ENCODE measurements around the gene SNX10. TPM values are rescaled to one million over a fixed set of nuclear protein-coding genes. Genes with fewer than 3 reads are reported as not detected.

The SNX10 gene
- total RNA-seq, 4 donors from 2014 or later: 0.87 to 5.2 (median 2.0) TPM

GRCh38 chr7:26329520-26330255 is 38.0 kb downstream of the SNX10 start:
- Histone ChIP-seq H3K4me3 (no peak overlapping the region), H3K9me3 (no peaks in the 10 kb centered on the region), H3K27ac (no peak overlapping the region), H3K36me3 (no peaks in the 10 kb centered on the region), H3K27me3 (no peaks in the 10 kb centered on the region), H3K4me1 (no peaks in the 10 kb centered on the region)
- DNase-seq (ENCODE audit: low spot score in 2 of 2): no peak
- 87% methylated on average over 12 of the region's 13 CpGs for WGBS
- TF ChIP-seq POLR2AphosphoS5 (IDR thresholded peaks at IDR 0.05) (no peak), EP300 (IDR thresholded peaks at IDR 0.05) (no peak), POLR2A (IDR thresholded peaks at IDR 0.05) (no peak)
- TF ChIP-seq, protein P1, sequence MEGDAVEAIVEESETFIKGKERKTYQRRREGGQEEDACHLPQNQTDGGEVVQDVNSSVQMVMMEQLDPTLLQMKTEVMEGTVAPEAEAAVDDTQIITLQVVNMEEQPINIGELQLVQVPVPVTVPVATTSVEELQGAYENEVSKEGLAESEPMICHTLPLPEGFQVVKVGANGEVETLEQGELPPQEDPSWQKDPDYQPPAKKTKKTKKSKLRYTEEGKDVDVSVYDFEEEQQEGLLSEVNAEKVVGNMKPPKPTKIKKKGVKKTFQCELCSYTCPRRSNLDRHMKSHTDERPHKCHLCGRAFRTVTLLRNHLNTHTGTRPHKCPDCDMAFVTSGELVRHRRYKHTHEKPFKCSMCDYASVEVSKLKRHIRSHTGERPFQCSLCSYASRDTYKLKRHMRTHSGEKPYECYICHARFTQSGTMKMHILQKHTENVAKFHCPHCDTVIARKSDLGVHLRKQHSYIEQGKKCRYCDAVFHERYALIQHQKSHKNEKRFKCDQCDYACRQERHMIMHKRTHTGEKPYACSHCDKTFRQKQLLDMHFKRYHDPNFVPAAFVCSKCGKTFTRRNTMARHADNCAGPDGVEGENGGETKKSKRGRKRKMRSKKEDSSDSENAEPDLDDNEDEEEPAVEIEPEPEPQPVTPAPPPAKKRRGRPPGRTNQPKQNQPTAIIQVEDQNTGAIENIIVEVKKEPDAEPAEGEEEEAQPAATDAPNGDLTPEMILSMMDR (IDR thresholded peaks at IDR 0.05): no peak

DNA sequence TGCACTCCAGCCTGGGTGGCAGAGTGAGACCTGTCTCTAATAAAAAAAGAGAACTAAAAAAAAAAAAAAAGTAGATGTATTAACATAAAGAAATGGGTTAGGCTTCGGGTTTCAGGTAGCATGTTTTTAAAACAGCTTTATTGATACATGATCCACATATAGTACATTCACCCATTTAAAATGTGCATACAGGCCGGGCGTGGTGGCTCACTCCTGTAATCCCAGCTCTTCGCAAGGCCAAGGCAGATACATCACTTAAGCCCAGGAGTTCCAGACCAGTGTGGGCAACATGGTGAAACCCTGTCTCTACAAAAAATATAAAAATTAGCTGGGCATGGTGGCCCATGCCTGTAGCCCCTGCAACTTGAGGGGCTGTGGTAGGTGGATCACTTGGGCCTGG is 39.5 kb downstream of the SNX10 start:
- no peaks in the 10 kb centered on the region for H3K36me3 ChIP-seq
- H3K4me1 ChIP-seq: no peaks in the 10 kb centered on the region
- no peak for DNase-seq (ENCODE audit: low spot score in 2 of 2)
- WGBS: 80% methylated on average over 4 of the region's 4 CpGs
- H3K27me3 ChIP-seq: no peaks in the 10 kb centered on the region
- H3K9me3 ChIP-seq: no peaks in the 10 kb centered on the region
- no peak overlapping the region for H3K4me3 ChIP-seq
- TF ChIP-seq, protein P1 (IDR thresholded peaks at IDR 0.05): no peak
- TF ChIP-seq POLR2A (IDR thresholded peaks at IDR 0.05) (no peak), EP300 (IDR thresholded peaks at IDR 0.05) (no peak), POLR2AphosphoS5 (IDR thresholded peaks at IDR 0.05) (no peak)
- no peak overlapping the region for H3K27ac ChIP-seq

DNA sequence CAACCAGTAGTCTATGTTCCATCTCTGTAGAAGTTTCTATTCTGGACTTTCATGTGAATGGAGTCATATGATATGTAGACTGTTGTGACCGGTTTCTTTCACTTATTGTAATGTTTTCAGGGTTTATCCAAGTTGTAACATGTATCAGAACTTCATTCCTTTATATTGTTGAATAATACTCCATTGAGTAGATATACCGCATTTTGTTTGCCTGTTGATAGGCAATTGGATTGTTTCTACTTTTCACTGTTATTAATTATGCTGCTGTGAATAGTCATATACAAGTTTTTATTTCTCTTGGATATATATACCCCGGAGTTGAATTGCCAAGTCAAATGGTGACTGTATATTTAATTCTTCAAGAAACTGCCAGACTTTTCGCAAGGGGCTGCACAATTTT is 40.1 kb downstream of the SNX10 start:
- no peaks in the 10 kb centered on the region for H3K36me3 ChIP-seq
- H3K9me3 ChIP-seq: no peaks in the 10 kb centered on the region
- H3K4me1 ChIP-seq: no peaks in the 10 kb centered on the region
- DNase-seq (ENCODE audit: low spot score in 2 of 2): no peak
- 85% methylated on average over 4 of the region's 4 CpGs for WGBS
- TF ChIP-seq, protein P1 (IDR thresholded peaks at IDR 0.05): no peak
- TF ChIP-seq POLR2A (IDR thresholded peaks at IDR 0.05): no peak
- TF ChIP-seq EP300 (IDR thresholded peaks at IDR 0.05): no peak
- TF ChIP-seq POLR2AphosphoS5 (IDR thresholded peaks at IDR 0.05): no peak
- H3K27ac ChIP-seq: no peak overlapping the region
- no peaks in the 10 kb centered on the region for H3K27me3 ChIP-seq
- no peak overlapping the region for H3K4me3 ChIP-seq

GRCh38 chr7:26332698-26333097 is 41.0 kb downstream of the SNX10 start:
- TF ChIP-seq, protein P1 (IDR thresholded peaks at IDR 0.05): no peak
- TF ChIP-seq EP300 (IDR thresholded peaks at IDR 0.05) (no peak), POLR2AphosphoS5 (IDR thresholded peaks at IDR 0.05) (no peak), POLR2A (IDR thresholded peaks at IDR 0.05) (no peak)
- no peaks in the 10 kb centered on the region for H3K4me1 ChIP-seq
- no peak overlapping the region for H3K27ac ChIP-seq
- 82% methylated on average over 2 of the region's 2 CpGs for WGBS
- no peak overlapping the region for H3K4me3 ChIP-seq
- DNase-seq (ENCODE audit: low spot score in 2 of 2): no peak
- no peaks in the 10 kb centered on the region for H3K36me3 ChIP-seq
- H3K9me3 ChIP-seq: no peaks in the 10 kb centered on the region
- no peaks in the 10 kb centered on the region for H3K27me3 ChIP-seq

GRCh38 chr7:26334166-26334859 is 42.7 kb downstream of the SNX10 start:
- Histone ChIP-seq H3K27ac (no peak overlapping the region), H3K9me3 (no peaks in the 10 kb centered on the region), H3K27me3 (no peaks in the 10 kb centered on the region), H3K36me3 (no peaks in the 10 kb centered on the region), H3K4me1 (no peaks in the 10 kb centered on the region), H3K4me3 (no peak overlapping the region)
- no peak for DNase-seq (ENCODE audit: low spot score in 2 of 2)
- 81% methylated on average over 1 of the region's 1 CpG for WGBS
- no peak for TF ChIP-seq POLR2A (IDR thresholded peaks at IDR 0.05)
- no peak for TF ChIP-seq EP300 (IDR thresholded peaks at IDR 0.05)
- TF ChIP-seq, protein P1 (IDR thresholded peaks at IDR 0.05): no peak
- no peak for TF ChIP-seq POLR2AphosphoS5 (IDR thresholded peaks at IDR 0.05)

Data from suprapubic skin (tissue), 4 donors.